IMR-90 (cell line): ENCODE results near the gene ESR1. TPM values are rescaled to one million over a fixed set of nuclear protein-coding genes. Genes with fewer than 3 reads are reported as not detected.

Experiments used
- ATAC-seq: fragments of 200-7000 bp; cut with Tn5 transposase; 2 replicates; pipeline ENCODE4 v1.9.1; 2020; ENCODE audit warnings: low read depth, mild to moderate bottlenecking, moderate library complexity
- BruUV-seq: library from RNA; stranded (reverse); fragments of 400-500 nt; replicated peaks from 2 replicates; lab custom pipeline; 2021; lab: Mats Ljungman, UMichigan
- CTCF ChIA-PET: fragments of 300-600 bp; formaldehyde crosslinking; extraction: SDS; loops from one replicate; lab custom pipeline; 2021; ENCODE audit warnings: antibody characterized with exemption; lab: Yijun Ruan, JAX
- POLR2A ChIA-PET: fragments of 300-600 bp; sonication (Branson Sonifier 250); formaldehyde crosslinking; loops from one replicate; lab custom pipeline; 2022; ENCODE audit warnings: antibody characterized with exemption; ENCODE audit not compliant: unreplicated experiment; lab: Charles Lee
- DNase-seq: peaks from one replicate; pipeline ENCODE4 v3.0.0; 2013
- H2AFZ ChIP-seq: replicated peaks from 2 replicates; pipeline ENCODE3; 2013; ENCODE audit warnings: low read length, mild to moderate bottlenecking; ENCODE audit not compliant: poor library complexity
- H2AK5ac ChIP-seq: 2 replicates; pipeline ENCODE4 v1.6.1; 2013; ENCODE audit warnings: low read depth, low read length, inconsistent platforms
- H2AK9ac ChIP-seq: replicated peaks from 2 replicates; pipeline ENCODE3; 2013; ENCODE audit warnings: mild to moderate bottlenecking, low read depth, low read length, moderate library complexity; ENCODE audit not compliant: poor library complexity
- H2BK120ac ChIP-seq: 2 replicates; pipeline ENCODE4 v1.6.1; 2013; ENCODE audit warnings: low read depth, low read length, inconsistent platforms
- H2BK15ac ChIP-seq: 3 replicates; pipeline ENCODE4 v1.6.1; 2013; ENCODE audit warnings: low read depth, low read length, inconsistent platforms
- H2BK20ac ChIP-seq: 2 replicates; pipeline ENCODE4 v1.6.1; 2013; ENCODE audit warnings: low read depth, mild to moderate bottlenecking, inconsistent platforms, low read length, moderate library complexity
- H2BK5ac ChIP-seq: 2 replicates; pipeline ENCODE4 v1.6.1; 2013; ENCODE audit warnings: mild to moderate bottlenecking, low read depth, low read length, inconsistent platforms; ENCODE audit not compliant: poor library complexity, severe bottlenecking
- H3K14ac ChIP-seq: replicated peaks from 2 replicates; pipeline ENCODE4 v1.6.1; 2013; ENCODE audit warnings: low read depth, low read length, inconsistent platforms
- H3K18ac ChIP-seq: 2 replicates; pipeline ENCODE4 v1.6.1; 2013; ENCODE audit warnings: low read depth, low read length, control low read depth
- H3K23ac ChIP-seq: 2 replicates; pipeline ENCODE4 v1.6.1; 2013; ENCODE audit warnings: low read depth, low read length, inconsistent platforms
- H3K27ac ChIP-seq: 2 replicates; pipeline ENCODE4 v1.5.1; 2013; ENCODE audit warnings: mild to moderate bottlenecking, control low read depth, low read length; ENCODE audit not compliant: insufficient read depth
- H3K27me3 ChIP-seq: 2 replicates; pipeline ENCODE4 v1.6.1; 2013; ENCODE audit warnings: low read length; ENCODE audit not compliant: control insufficient read depth, insufficient read depth
- H3K36me3 ChIP-seq: 2 replicates; pipeline ENCODE4 v1.6.1; 2013; ENCODE audit warnings: low read length, mixed read lengths; ENCODE audit not compliant: control insufficient read depth, insufficient read depth
- H3K4ac ChIP-seq: 2 replicates; pipeline ENCODE4 v1.6.1; 2013; ENCODE audit warnings: low read depth, low read length, inconsistent platforms
- H3K4me1 ChIP-seq: 2 replicates; pipeline ENCODE4 v1.6.1; 2013; ENCODE audit warnings: low read length, mixed read lengths; ENCODE audit not compliant: control insufficient read depth, insufficient read depth
- H3K4me2 ChIP-seq: 2 replicates; pipeline ENCODE4 v1.6.1; 2013; ENCODE audit warnings: low read depth, mild to moderate bottlenecking, control low read depth, low read length, moderate library complexity
- H3K4me3 ChIP-seq: 2 replicates; pipeline ENCODE4 v1.5.1; 2013; ENCODE audit warnings: low read depth, mild to moderate bottlenecking, control low read depth, low read length, moderate library complexity; ENCODE audit not compliant: insufficient read depth
- H3K56ac ChIP-seq: 2 replicates; pipeline ENCODE4 v1.6.1; 2013; ENCODE audit warnings: low read length, inconsistent platforms; ENCODE audit not compliant: insufficient read depth; ENCODE audit errors: extremely low read depth
- H3K79me1 ChIP-seq, 2 experiments: 2 replicates each; pipeline ENCODE4 v1.6.1; 2013; ENCODE audit warnings: low read length in 2 of 2, inconsistent platforms in 1 of 2, low read depth in 1 of 2
- H3K9ac ChIP-seq: 2 replicates; pipeline ENCODE4 v1.6.1; 2013; ENCODE audit warnings: low read depth, low read length, control low read depth
- H3K9me1 ChIP-seq: 2 replicates; pipeline ENCODE4 v1.6.1; 2013; ENCODE audit warnings: low read length, inconsistent platforms; ENCODE audit not compliant: insufficient read depth
- H3K9me3 ChIP-seq: 2 replicates; pipeline ENCODE4 v1.6.1; 2013; ENCODE audit warnings: low read length; ENCODE audit not compliant: control insufficient read depth, insufficient read depth
- H4K20me1 ChIP-seq: 2 replicates; pipeline ENCODE4 v1.6.1; 2013; ENCODE audit warnings: low read length, inconsistent platforms; ENCODE audit not compliant: insufficient read depth
- H4K5ac ChIP-seq: 2 replicates; pipeline ENCODE4 v1.6.1; 2013; ENCODE audit warnings: mild to moderate bottlenecking, low read depth, low read length, control low read depth
- H4K8ac ChIP-seq, 2 experiments: 2 replicates each; pipeline ENCODE4 v1.6.1; 2013; ENCODE audit warnings: low read depth in 2 of 2, low read length in 2 of 2, control low read depth in 1 of 2, inconsistent platforms in 1 of 2
- H4K91ac ChIP-seq: 2 replicates; pipeline ENCODE4 v1.6.1; 2013; ENCODE audit warnings: low read depth, low read length, inconsistent platforms; ENCODE audit not compliant: insufficient read depth
- CEBPB ChIP-seq: IDR thresholded peaks from 2 replicates; pipeline ENCODE4 v1.6.1; 2012; ENCODE audit warnings: low read depth, low read length, improper control_type of control experiment
- CHD1 ChIP-seq: IDR thresholded peaks from 2 replicates; pipeline ENCODE4 v1.6.1; 2012; ENCODE audit warnings: low read depth, low read length, improper control_type of control experiment
- FOS ChIP-seq: fragments of 150-350 bp; IDR thresholded peaks from 2 replicates; pipeline ENCODE4 v1.6.1; 2016; ENCODE audit warnings: low read depth, low read length
- WGBS, 2 experiments: methylation state at CpG; one replicate each; pipeline versions ENCODE4 v1.1.5 to v1.1.7; 2013; ENCODE audit warnings: missing lambda C conversion rate in 2 of 2; ENCODE audit not compliant: insufficient read length in 1 of 2; ENCODE audit errors: extremely low coverage in 2 of 2; 5-methylcytosine and 5-hydroxymethylcytosine counted together
- dilution Hi-C: fragments of 300-500 bp; cut with HindIII; formaldehyde crosslinking; loops from one replicate; pipeline ENCODE4 v1.14.3; 2018; ENCODE audit warnings: low sequenced_read_pairs; ENCODE audit not compliant: unreplicated experiment
- in situ Hi-C: fragments of 300-500 bp; cut with MboI; formaldehyde crosslinking; loops from 3 replicates; pipeline ENCODE4 v1.14.3; 2019; ENCODE audit warnings: low sequenced_read_pairs, inconsistent platforms, mixed read lengths
- intact Hi-C: fragments of 100-400 bp; cut with micrococcal nuclease; formaldehyde crosslinking; loops from 2 replicates; pipeline ENCODE4 v1.10.0; 2022
- polyA plus RNA-seq, 3 experiments: library from polyadenylated mRNA; depleted of rRNA; stranded (reverse); fragments of >200 nt; gene quantifications; 2 replicates each; pipeline ENCODE4 v1.2.3, GENCODE V29; 2012; ENCODE audit warnings: low replicate concordance in 1 of 3
- total RNA-seq: library from RNA; depleted of rRNA; stranded (reverse); fragments of >200 nt; gene quantifications from 2 replicates; pipeline ENCODE4 v1.2.3, GENCODE V29; 2012
- TF ChIP-seq, protein P1 (sequence below): conservative IDR thresholded peaks from 2 replicates; pipeline ENCODE4 v1.5.1; 2012; ENCODE audit warnings: mild to moderate bottlenecking, low read depth, low read length, improper control_type of control experiment

ESR1 gene
- total and polyA plus RNA-seq, 2 of the 4 experiments (the other 2 are of a cell fraction) = not detected

DNA sequence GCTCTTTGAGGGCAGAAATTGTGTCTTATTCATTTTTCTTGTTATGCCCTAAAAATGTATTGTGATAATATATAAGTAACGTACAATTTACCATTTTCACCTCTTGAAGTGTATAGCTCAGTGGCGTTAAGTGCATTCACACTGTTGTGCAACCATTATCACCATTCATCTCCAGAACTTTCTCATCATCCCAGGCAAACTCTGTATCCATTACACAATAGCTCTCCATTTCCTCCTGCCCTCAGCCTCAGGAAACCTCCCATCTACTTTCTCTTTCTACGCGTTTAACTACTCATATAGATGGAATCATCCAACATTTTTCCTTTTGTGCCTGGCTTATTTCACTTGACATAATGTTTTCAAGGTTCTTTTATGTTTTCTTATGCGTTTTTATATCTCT lies 184.6 kb downstream of the ESR1 start:
- no peak overlapping the region for H4K5ac ChIP-seq
- no peak overlapping the region for H2BK120ac ChIP-seq
- no peaks in the 10 kb centered on the region for H3K27me3 ChIP-seq
- WGBS, 2 experiments = 87 to 100% methylated on average over 2 to 3 of the region's 5 CpGs
- no peaks in the 10 kb centered on the region for H4K20me1 ChIP-seq
- H3K4me1 ChIP-seq = no peaks in the 10 kb centered on the region
- no peak overlapping the region for H3K56ac ChIP-seq
- no peak overlapping the region for H3K18ac ChIP-seq
- H3K36me3 ChIP-seq = no peaks in the 10 kb centered on the region
- H3K14ac ChIP-seq = no peak overlapping the region
- dilution Hi-C loops (no loop called here), in situ Hi-C loops (no loop called here), intact Hi-C loops (no loop called here)
- H3K23ac ChIP-seq = no peak overlapping the region
- H3K4me2 ChIP-seq = no peak overlapping the region
- no TSS peak for BruUV-seq
- ChIA-PET POLR2A (no interaction called here), CTCF (no interaction called here)
- H4K91ac ChIP-seq = no peak overlapping the region
- no peak overlapping the region for H2BK15ac ChIP-seq
- no peak overlapping the region for H3K9ac ChIP-seq
- ATAC-seq (no peak), DNase-seq (no peak)
- no peaks in the 10 kb centered on the region for H3K79me1 ChIP-seq
- no peaks in the 10 kb centered on the region for H3K9me3 ChIP-seq
- H2AK9ac ChIP-seq = no peak overlapping the region
- no peak overlapping the region for H4K8ac ChIP-seq
- H2AK5ac ChIP-seq = no peak overlapping the region
- no peak overlapping the region for H2BK5ac ChIP-seq
- no peak overlapping the region for H3K4me3 ChIP-seq
- H3K9me1 ChIP-seq = no peaks in the 10 kb centered on the region
- TF ChIP-seq CHD1 (no peak), FOS (no peak), CEBPB (peak; percentile 47)
- TF ChIP-seq, protein P1, sequence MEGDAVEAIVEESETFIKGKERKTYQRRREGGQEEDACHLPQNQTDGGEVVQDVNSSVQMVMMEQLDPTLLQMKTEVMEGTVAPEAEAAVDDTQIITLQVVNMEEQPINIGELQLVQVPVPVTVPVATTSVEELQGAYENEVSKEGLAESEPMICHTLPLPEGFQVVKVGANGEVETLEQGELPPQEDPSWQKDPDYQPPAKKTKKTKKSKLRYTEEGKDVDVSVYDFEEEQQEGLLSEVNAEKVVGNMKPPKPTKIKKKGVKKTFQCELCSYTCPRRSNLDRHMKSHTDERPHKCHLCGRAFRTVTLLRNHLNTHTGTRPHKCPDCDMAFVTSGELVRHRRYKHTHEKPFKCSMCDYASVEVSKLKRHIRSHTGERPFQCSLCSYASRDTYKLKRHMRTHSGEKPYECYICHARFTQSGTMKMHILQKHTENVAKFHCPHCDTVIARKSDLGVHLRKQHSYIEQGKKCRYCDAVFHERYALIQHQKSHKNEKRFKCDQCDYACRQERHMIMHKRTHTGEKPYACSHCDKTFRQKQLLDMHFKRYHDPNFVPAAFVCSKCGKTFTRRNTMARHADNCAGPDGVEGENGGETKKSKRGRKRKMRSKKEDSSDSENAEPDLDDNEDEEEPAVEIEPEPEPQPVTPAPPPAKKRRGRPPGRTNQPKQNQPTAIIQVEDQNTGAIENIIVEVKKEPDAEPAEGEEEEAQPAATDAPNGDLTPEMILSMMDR = no peak
- H3K4ac ChIP-seq = no peak overlapping the region
- H2AFZ ChIP-seq = no peak overlapping the region
- no peak overlapping the region for H3K27ac ChIP-seq
- H2BK20ac ChIP-seq = no peak overlapping the region
